ENCODE results near the gene RNU7-1.
A peak's percentile ranks its signal among the peaks of the same experiment; 100 is the strongest.
"Not testable (repeated sequence)": the region's sequence is repeated elsewhere in the genome, so short reads cannot be mapped to it uniquely, and the experiment has no call there.

The RNU7-1 gene

DNA sequence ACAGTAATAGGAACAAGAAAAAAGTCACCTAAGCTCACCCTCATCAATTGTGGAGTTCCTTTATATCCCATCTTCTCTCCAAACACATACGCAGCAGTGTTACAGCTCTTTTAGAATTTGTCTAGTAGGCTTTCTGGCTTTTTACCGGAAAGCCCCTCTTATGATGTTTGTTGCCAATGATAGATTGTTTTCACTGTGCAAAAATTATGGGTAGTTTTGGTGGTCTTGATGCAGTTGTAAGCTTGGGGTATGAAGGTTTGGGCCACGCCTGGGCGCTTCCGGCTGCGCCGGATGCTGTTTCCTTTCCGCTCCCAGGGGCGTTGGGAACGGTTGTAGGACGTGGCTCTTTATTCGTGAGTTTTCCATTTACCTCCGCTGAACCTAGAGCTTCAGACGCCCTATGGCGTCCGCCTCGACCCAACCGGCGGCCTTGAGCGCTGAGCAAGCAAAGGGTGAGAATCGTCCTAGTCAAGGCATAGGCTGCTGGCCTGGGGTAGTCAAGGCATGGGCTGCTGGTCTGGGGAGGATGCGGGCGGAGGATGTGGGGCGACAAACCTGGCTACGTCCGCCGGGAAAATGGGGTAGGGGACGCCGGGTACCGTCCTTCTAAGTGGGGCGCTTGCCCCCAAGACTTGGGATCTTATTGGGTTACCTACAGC is at the start of gene RNU7-1, which contains the start of gene C12orf57:
Gene RNU7-1, plus strand, starts transcription at position 95 of the 659 bp plus-strand sequence.
Gene C12orf57, plus strand, starts transcription at position 301 of the 659 bp plus-strand sequence. Its CDS starts 100 bp downstream, at position 401.
- DNase-seq, result peak; percentile 79 to 82

DNA sequence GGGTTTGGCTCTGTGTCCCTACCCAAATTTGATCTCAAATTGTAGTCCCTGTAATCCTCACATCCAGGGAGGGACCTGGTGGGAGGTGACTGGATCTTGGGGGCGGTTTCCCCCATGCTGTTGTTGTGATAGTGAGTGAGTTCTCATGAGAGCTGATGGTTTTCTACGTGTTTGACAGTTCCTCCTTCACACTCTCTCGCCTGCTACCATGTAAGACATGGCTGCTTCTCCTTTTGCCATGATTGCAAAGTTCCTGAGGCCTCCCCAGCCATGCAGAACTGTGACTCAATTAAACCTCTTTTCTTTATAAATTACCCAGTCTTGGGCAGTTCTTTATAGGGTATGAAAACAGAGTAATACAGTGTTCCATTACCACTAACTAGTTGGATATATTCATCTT is 49.3 kb upstream of the RNU7-1 start:
- DNase-seq, result no peak

GRCh38 chr12:6896846-6897435 is 46.7 kb upstream of the RNU7-1 start:
- no peak for DNase-seq

DNA sequence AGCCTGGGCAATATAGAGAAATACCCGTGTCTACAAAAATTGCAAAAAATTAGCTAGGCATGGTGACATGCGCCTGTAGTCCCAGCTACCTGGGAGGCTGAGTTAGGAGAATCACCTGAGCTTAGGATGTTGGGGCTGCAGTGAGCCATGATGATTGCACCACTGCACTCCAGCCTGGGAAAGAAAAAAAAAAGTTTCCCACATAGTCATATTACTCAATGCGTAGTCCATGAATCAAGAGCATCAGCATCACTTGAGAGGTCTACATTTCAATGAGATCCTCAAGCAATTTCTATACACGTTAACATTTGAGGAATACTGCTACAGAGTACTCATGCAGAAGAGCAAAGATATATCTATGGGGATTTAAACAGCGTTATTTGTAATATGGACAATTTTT is 44.2 kb upstream of the RNU7-1 start:
- DNase-seq, result no peak

DNA sequence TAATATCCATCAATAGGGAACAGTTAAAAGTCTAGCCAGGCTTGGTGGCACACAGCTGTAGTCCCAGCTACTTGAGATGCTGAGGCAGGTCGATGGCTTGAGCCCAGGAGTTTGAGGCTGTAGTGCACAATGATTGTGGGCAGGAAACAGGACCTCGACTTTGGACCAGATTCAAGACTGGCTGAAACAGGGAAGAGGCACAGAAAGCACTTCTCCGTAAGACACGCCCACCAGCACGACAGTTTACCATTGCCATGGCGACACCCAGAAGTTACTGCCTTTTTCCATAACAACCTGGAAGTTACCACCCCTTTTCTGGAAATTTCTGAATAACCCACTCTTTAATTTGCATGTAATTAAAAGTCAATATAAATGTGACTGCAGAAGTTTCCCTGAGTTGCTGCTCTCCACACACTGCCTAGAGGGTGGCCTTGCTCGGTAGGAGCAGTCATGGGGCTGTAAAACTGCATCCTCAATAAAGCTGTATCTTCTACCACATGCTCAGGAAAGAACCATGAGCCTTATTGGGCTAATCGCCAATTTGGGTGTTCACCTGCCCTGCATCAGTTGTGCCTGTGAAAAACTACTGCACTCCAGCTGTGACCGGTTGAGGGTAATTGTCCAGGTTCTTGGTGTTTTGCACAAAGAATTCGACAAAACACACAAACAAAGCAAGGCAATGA is 43.6 kb upstream of the RNU7-1 start:
- DNase-seq, result peak in 1 of 2 donors; percentile 29

- no peak for DNase-seq
These were observed 41.2 kb upstream of the RNU7-1 start for GRCh38 chr12:6902448-6902847.

DNA sequence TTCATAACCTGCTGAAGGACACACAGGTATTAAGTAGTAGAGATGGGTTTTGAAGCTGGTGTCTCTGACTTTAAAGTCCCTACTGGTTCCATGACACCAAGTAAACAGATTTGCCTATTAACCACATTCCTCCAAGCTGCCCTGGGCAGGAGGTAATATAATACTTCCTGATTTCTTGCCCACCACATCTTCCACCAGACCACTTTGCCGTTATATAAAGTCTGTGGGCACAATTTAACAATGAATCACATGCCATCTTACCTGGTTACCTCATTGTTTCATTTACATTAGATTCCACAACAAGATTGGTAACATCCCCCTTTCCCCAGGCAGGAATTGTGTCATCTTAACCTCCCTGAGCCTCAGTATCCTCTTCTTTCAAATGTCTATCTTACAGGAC is 39.9 kb upstream of the RNU7-1 start:
- no peak for DNase-seq

- DNase-seq, result peak; percentile 98
These were observed 39.0 kb upstream of the RNU7-1 start, which contains the start of gene LRRC23 for GRCh38 chr12:6904280-6905276. Gene LRRC23, plus strand, starts transcription at chr12:6904822. Its CDS starts 812 bp downstream, at chr12:6905634.

DNA sequence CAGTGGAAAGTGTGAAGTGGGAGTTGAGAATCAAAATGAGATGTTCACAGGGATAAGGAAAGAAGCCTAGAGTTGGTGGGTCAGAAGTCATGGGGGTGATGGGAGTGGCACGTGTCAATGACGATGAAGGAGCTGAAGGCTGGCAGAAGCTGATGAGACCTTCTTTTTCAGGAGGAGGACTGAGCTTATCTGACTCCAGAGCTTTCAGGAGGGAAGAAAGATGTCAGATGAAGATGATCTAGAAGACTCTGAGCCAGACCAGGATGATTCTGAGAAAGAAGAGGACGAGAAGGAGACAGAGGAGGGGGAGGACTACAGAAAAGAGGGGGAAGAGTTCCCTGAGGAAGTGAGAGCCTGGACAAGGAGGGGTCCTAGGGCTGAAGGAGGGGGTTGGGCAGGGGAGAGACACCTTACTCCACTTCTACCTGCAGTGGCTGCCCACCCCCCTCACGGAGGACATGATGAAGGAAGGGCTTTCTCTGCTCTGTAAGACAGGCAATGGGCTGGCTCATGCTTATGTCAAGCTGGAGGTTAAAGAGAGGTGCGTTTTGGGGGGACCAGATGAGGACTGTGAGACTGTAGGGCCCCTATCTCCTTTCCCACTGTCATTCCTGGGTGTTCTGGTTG is 38.1 kb upstream of the RNU7-1 start:
- no peak for DNase-seq

DNA sequence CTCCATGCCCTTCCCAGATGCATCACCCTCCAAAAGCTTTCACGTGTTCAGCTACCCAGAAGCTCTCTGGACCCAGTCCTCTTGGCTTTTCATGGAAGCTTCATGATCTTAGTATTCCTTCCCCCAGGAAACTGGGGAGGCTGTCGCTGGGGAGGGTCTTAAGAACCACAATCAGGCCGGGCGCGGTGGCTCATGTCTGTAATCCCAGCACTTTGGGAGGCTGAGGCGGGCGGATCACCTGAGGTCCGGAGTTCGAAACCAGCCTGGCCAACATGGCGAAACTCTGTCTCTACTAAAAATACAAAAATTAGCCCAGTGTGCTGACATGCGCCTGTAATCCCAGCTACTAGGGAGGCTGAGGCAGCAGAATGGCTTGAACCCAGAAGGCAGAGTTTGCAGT is 35.5 kb upstream of the RNU7-1 start:
- not testable (repeated sequence) for DNase-seq

DNA sequence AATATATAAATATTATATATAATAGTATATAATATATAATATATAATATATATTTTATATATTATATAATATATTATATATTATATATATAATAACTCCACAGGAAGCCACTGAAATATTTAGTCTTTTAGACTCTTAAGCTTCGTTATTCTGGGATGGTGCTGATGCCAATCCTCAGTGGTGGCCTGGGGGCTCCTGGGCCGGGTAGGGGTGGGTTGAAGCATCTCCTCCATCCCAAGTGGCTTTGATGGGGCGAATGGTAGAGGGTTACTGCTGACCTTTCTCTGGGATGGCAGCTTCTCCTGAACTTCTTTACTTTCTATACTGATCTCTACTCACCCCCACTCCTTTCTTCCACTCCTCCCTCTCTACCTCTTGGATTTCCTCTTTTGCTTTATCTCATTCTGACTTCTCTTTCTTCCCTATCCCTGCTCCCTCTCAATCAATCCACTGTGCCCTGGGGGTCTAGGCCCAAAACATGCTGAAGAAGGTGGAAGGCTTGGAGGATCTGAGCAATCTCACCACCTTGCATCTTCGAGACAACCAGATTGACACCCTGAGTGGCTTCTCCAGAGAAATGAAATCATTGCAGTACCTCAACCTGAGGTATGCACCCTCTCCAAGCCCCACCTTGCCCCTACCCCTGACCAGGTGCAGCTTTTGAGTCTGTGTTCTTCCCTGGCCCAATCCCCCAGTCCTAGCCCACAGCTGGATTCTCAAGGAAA is 34.0 kb upstream of the RNU7-1 start:
- DNase-seq, result no peak

GRCh38 chr12:6912164-6912935 is 31.3 kb upstream of the RNU7-1 start:
- DNase-seq, result no peak

DNA sequence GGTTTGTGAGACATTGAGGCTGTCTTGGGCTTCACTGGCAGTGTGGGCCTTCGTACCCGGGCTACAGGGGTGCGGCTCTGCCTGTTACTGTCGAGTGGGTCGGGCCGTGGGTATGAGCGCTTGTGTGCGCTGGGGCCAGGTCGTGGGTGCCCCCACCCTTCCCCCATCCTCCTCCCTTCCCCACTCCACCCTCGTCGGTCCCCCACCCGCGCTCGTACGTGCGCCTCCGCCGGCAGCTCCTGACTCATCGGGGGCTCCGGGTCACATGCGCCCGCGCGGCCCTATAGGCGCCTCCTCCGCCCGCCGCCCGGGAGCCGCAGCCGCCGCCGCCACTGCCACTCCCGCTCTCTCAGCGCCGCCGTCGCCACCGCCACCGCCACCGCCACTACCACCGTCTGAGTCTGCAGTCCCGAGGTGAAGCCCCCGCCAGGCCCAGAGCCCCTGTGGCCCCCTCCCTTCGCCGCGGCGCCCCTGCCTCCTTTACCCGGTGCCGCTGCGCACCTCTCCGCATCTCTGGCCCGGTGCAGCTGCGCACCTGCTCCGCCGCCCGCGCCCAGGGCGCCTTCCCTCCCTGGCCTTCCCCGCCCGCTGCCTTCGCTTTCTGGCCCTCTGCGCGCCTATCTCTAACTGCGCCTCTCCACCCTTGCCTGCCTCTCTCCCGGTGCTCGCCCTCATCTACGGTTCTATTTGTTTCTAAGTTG is 29.2 kb upstream of the RNU7-1 start, which contains the start of gene ENO2:
Gene ENO2, plus strand, starts transcription at position 335 of the 701 bp plus-strand sequence. CDS start 1,253 bp downstream, outside the sequence.
- peak; percentile 84 to 85 for DNase-seq

- DNase-seq, result peak in 1 of 2 donors; percentile 55
These were observed 28.4 kb upstream of the RNU7-1 start for GRCh38 chr12:6914947-6915788.

- no peak for DNase-seq
These were observed 27.8 kb upstream of the RNU7-1 start for GRCh38 chr12:6915789-6916285.

- DNase-seq, result no peak
These were observed 27.0 kb upstream of the RNU7-1 start for GRCh38 chr12:6916426-6917200.

GRCh38 chr12:6917491-6918231 is 26.0 kb upstream of the RNU7-1 start:
- no peak for DNase-seq

Measured in stimulated activated CD4-positive, alpha-beta T cell treated with anti-CD3 and anti-CD28 coated beads, Interleukin-2, amount 100 ng/mL, for 24 hours (primary cell).